Nephron (organoid): ENCODE results near the gene SRMS.

Source experiments
- H3K27ac Mint-ChIP-seq, 3 experiments: 2 replicates each; pipeline ENCODE4 v1.8.0; 2020; ENCODE audit warnings: mixed read lengths in 3 of 3, mild to moderate bottlenecking in 2 of 3, moderate library complexity in 1 of 3
- H3K27me3 Mint-ChIP-seq: 2 replicates; pipeline ENCODE4 v1.8.0; 2021; ENCODE audit warnings: low read depth, mild to moderate bottlenecking, moderate library complexity, mixed read lengths
- H3K36me3 Mint-ChIP-seq: 2 replicates; pipeline ENCODE4 v1.8.0; 2020; ENCODE audit warnings: low read depth, mixed read lengths
- H3K4me1 Mint-ChIP-seq: 2 replicates; pipeline ENCODE4 v1.8.0; 2020; ENCODE audit warnings: mixed read lengths
- H3K4me3 Mint-ChIP-seq, 3 experiments: 2 replicates each; pipeline ENCODE4 v1.8.0; 2020; ENCODE audit warnings: mild to moderate bottlenecking in 3 of 3, mixed read lengths in 3 of 3, moderate library complexity in 2 of 3
- H3K9me3 Mint-ChIP-seq: 2 replicates; pipeline ENCODE4 v1.8.0; 2020; ENCODE audit warnings: mixed read lengths
- TF ChIP-seq, protein P1 (sequence below), 3 experiments: fragments of 200-600 bp; sonication (generic); IDR thresholded peaks; one replicate each; pipeline ENCODE4 v1.5.0; 2021; ENCODE audit warnings: antibody characterized with exemption in 3 of 3; ENCODE audit not compliant: unreplicated experiment in 3 of 3

The SRMS gene

DNA sequence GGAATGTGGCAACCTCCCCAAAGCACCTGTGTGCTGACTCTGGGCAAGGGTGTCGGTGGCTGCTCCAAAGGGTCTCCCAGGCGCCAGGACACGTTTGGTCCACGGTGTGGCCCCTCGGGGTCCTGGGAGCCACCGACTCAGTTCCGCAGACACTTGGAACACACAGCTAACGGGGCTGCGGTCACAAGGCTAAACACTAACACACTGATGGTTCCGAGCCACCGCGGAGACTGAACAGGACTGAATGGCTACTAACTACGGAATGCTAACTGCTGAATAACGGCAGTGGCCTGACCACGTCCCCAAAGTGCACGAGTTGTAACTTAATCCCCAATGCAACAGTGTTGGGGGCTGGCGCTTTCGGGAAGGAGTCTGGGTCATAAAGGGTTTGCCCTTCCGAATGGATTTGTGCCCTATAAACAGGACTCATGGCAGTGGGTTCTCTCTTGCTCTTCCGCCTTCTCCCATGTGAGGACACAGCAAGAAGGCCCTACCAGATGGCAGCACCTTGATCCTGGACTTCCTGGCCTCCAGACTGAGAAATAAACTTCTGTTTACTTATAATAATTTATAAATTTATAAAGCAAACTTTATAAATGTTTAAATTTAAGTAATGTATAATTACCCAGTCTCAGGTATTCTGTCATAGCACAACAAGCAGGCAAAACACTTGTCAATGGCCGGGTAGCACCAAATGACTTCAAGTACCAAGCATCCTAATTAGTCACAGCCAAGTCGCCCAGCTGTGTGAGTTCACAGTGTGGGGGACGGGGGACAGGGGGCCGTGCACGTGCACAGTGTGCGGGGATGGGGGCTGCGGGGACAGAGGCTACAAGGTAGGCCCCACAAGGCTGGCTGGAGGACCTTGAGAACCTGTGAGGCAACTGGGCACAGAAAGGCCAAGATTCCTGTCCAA is 46.4 kb downstream of the SRMS start:
- peaks cover 51% of the 10 kb centered on the region for H3K27me3 Mint-ChIP-seq
- no peak overlapping the region for H3K27ac Mint-ChIP-seq
- peak overlapping the region; percentile 25 to 81 (median 75) for H3K4me3 Mint-ChIP-seq
- H3K36me3 Mint-ChIP-seq, result no peaks in the 10 kb centered on the region
- H3K4me1 Mint-ChIP-seq, result no peaks in the 10 kb centered on the region
- H3K9me3 Mint-ChIP-seq, result peaks cover 8% of the 10 kb centered on the region
- TF ChIP-seq, protein P1, sequence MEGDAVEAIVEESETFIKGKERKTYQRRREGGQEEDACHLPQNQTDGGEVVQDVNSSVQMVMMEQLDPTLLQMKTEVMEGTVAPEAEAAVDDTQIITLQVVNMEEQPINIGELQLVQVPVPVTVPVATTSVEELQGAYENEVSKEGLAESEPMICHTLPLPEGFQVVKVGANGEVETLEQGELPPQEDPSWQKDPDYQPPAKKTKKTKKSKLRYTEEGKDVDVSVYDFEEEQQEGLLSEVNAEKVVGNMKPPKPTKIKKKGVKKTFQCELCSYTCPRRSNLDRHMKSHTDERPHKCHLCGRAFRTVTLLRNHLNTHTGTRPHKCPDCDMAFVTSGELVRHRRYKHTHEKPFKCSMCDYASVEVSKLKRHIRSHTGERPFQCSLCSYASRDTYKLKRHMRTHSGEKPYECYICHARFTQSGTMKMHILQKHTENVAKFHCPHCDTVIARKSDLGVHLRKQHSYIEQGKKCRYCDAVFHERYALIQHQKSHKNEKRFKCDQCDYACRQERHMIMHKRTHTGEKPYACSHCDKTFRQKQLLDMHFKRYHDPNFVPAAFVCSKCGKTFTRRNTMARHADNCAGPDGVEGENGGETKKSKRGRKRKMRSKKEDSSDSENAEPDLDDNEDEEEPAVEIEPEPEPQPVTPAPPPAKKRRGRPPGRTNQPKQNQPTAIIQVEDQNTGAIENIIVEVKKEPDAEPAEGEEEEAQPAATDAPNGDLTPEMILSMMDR (IDR thresholded peaks at IDR 0.05; ENCODE audit: unreplicated experiment in 3 of 3), result no peak

DNA sequence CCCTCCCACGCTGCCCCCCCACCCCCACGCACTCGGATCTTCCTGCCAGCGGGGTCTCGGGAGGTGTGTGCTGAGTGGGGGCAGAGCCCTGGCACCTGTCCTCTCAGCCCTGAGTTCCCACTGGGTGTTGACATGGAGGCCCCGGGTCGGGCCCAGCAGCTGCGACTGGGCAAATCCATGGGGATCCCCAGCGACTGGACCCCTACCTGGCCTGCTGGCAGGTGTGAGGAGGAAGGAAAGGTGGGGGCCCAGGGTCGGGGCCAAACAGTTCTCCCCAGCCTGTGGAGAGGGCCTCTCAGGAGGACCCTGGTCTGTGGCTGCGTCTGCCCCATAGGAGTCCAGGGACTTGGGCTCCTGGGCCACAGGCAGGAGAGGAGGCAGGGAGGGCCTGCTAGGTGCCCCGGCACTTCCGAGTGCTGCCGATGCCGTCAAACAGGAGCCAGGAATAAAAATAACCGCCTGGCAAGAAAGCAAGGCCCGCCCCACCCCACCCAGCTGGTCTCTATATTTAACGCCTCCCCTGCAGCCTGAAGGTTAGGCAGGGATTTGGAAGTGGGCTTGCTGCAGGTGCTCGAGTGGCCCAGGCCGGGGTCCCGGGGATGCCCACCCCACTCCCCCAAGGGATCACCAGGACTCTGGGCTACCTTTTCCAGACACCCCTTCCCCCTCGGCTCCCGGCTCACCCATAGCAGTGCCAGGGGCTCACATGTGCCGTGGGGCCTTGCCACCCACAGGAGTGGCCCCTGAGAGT is 47.2 kb downstream of the SRMS start:
- TF ChIP-seq, protein P1 (IDR thresholded peaks at IDR 0.05; ENCODE audit: unreplicated experiment in 3 of 3), result no peak
- Mint-ChIP-seq H3K27me3 (peaks cover 55% of the 10 kb centered on the region), H3K36me3 (no peaks in the 10 kb centered on the region), H3K4me1 (no peaks in the 10 kb centered on the region), H3K4me3 (no peak overlapping the region), H3K27ac (no peak overlapping the region), H3K9me3 (peaks cover 8% of the 10 kb centered on the region)

DNA sequence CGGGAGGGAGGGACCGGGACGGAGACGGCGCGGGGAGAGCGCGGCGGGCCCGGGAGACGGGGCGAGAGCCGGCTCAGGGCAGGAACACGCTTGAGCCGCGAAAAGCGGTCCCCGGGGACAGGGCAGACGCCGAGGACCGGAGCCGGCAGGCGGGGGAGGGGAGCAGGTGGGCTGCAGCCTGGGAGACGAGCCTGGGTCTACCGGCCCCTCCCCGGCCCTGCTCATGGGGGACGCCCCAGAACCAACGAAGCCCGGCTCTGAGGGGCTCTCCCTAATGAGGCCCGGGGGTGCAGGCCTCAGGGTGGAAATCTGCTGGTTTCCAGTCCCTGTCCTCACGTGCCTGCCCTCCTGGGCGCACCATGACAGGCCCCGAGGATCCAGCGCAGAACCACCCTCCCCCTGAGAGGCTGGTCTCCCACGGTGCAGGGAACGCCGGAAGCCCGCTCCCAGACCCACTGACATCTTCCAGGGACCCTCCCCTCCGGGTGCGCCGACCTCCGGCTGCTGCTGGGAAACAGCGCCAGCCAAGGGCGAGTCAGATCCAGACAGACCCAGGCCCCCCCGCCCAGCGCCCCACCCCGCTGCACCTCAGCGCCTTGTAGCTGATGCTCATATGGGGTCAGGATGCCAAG is 48.1 kb downstream of the SRMS start:
- Mint-ChIP-seq H3K36me3 (no peaks in the 10 kb centered on the region), H3K27ac (no peak overlapping the region), H3K4me3 (peak overlapping the region in 1 of 3 experiments; percentile 31), H3K4me1 (no peaks in the 10 kb centered on the region), H3K9me3 (peaks cover 3% of the 10 kb centered on the region), H3K27me3 (peaks cover 53% of the 10 kb centered on the region)
- TF ChIP-seq, protein P1 (IDR thresholded peaks at IDR 0.05; ENCODE audit: unreplicated experiment in 3 of 3), result no peak

DNA sequence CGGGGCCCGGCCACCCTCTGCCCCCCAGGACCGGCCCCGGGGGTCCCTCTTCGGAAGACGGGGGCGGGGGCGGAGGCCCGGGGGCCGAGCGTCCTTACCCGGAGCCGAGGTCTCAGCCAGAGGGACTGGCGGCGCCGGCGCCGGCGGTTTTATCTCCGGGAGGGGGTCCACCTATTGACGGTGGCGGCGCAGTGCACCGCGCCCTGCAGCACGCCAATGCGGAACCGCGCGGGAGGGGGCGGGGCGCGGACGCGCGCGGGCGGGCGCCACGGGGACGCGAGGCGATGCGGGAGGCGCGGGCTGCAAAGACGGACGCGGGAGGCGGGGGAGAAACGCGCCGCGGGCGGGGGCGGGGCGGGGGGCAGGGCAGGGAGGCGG is 48.6 kb downstream of the SRMS start, which contains the start of gene EEF1A2:
Gene EEF1A2, minus strand, starts transcription at position 124 of the 378 bp plus-strand sequence. CDS start 1,320 bp downstream, outside the sequence.
- Mint-ChIP-seq H3K36me3 (no peaks in the 10 kb centered on the region), H3K4me3 (peak within 1 kb of the TSS in 1 of 3 experiments; percentile 49), H3K9me3 (peaks cover under 1% of the 10 kb centered on the region), H3K27ac (no peak within 1 kb of the TSS), H3K4me1 (no peaks in the 10 kb centered on the region), H3K27me3 (peaks cover 54% of the 10 kb centered on the region)
- TF ChIP-seq, protein P1 (IDR thresholded peaks at IDR 0.05; ENCODE audit: unreplicated experiment in 3 of 3), result peak in 1 of 3 experiments; percentile 21

DNA sequence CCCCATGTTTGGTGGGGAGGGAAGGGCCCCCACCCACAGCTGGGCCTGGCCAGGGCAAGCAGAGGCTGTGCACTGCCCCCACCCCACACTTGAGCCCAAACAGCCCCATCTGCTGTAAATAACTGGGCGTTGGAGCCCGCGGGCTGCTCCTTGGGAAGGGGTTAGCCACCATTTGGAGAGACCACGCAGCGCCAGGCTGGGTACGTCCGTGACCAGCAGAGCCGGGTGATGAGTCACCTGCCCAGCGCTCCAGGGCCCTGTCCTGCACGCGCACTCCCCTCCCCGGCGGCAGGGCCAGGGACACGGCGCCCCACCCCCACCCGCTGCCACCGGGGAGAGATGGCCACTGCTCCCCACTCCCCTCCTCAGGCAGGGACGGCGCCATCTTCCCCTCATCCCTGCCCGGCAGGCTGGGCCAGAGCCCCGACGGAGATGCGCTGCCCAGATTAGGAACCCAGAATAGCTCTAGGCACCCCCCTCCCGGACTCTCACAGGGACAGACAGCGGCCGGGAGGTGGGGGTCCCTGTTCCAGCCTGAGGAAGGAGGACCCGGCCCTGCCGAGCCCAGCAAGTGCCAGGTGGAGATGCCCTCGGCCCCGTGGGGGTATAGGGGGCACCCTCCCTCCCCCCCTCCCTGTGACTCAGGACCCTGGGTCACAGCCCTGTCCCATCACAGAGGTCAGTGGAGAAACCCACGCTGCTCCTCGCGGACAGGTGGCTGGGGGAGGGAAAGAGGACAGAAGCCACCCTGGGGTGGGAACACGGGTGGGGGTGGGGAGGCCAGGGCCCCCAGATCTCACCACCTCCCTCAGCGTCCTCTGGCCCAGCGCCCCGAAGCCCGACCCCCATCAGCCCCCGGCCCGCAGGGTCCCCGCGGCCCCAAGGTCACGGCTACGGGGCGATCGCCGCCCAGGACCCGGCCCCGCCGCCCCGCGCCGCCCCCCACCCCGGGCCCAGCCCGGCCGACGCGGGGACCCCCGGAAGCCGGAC is 49.3 kb downstream of the SRMS start:
- Mint-ChIP-seq H3K27me3 (peaks cover 48% of the 10 kb centered on the region), H3K27ac (no peak overlapping the region), H3K4me3 (peak overlapping the region in 1 of 3 experiments; percentile 49), H3K9me3 (no peaks in the 10 kb centered on the region), H3K36me3 (no peaks in the 10 kb centered on the region), H3K4me1 (no peaks in the 10 kb centered on the region)
- TF ChIP-seq, protein P1 (IDR thresholded peaks at IDR 0.05; ENCODE audit: unreplicated experiment in 3 of 3), result no peak
